ENCODE data around the gene RPTOR.

DNA sequence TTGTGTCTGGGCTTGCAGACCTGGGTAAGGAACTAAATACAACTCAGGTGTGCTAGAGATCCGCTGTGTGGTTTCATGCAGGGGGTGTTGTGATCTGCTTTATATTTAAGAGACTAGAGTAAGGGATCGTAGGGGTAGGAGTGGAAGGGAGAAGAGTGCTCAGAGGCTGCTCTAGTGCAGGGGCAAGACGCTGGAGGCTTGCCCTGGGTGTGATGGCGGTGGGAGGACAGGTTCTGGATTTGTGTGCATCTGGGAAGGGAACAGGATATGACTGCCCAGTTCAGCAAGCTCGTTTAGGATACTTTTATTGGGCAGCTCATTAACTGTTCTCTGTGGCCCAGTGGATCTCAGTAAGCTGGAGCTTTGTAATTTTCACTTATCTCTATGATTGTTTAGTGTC is 47.6 kb downstream of the RPTOR start:
- TF ChIP-seq POLR2AphosphoS5 (IDR thresholded peaks at IDR 0.05; ENCODE audit: low read depth) = no peak
- TF ChIP-seq, protein P1, sequence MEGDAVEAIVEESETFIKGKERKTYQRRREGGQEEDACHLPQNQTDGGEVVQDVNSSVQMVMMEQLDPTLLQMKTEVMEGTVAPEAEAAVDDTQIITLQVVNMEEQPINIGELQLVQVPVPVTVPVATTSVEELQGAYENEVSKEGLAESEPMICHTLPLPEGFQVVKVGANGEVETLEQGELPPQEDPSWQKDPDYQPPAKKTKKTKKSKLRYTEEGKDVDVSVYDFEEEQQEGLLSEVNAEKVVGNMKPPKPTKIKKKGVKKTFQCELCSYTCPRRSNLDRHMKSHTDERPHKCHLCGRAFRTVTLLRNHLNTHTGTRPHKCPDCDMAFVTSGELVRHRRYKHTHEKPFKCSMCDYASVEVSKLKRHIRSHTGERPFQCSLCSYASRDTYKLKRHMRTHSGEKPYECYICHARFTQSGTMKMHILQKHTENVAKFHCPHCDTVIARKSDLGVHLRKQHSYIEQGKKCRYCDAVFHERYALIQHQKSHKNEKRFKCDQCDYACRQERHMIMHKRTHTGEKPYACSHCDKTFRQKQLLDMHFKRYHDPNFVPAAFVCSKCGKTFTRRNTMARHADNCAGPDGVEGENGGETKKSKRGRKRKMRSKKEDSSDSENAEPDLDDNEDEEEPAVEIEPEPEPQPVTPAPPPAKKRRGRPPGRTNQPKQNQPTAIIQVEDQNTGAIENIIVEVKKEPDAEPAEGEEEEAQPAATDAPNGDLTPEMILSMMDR (IDR thresholded peaks at IDR 0.05; ENCODE audit: insufficient read depth, low read length) = no peak
- TF ChIP-seq, protein P2, sequence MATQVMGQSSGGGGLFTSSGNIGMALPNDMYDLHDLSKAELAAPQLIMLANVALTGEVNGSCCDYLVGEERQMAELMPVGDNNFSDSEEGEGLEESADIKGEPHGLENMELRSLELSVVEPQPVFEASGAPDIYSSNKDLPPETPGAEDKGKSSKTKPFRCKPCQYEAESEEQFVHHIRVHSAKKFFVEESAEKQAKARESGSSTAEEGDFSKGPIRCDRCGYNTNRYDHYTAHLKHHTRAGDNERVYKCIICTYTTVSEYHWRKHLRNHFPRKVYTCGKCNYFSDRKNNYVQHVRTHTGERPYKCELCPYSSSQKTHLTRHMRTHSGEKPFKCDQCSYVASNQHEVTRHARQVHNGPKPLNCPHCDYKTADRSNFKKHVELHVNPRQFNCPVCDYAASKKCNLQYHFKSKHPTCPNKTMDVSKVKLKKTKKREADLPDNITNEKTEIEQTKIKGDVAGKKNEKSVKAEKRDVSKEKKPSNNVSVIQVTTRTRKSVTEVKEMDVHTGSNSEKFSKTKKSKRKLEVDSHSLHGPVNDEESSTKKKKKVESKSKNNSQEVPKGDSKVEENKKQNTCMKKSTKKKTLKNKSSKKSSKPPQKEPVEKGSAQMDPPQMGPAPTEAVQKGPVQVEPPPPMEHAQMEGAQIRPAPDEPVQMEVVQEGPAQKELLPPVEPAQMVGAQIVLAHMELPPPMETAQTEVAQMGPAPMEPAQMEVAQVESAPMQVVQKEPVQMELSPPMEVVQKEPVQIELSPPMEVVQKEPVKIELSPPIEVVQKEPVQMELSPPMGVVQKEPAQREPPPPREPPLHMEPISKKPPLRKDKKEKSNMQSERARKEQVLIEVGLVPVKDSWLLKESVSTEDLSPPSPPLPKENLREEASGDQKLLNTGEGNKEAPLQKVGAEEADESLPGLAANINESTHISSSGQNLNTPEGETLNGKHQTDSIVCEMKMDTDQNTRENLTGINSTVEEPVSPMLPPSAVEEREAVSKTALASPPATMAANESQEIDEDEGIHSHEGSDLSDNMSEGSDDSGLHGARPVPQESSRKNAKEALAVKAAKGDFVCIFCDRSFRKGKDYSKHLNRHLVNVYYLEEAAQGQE (IDR thresholded peaks at IDR 0.05; ENCODE audit: insufficient replicate concordance, low read depth) = no peak
